ENCODE measurements around the gene IGSF10.

Gene IGSF10

GRCh38 chr3:151412989-151413388 lies 47.9 kb downstream of the IGSF10 start:
- FAIRE-seq = no peak
